NCI-H1048 (cell line): ENCODE data around the gene CNDP1.
"Not testable (repeated sequence)": the region's sequence is repeated elsewhere in the genome, so short reads cannot be mapped to it uniquely, and the experiment has no call there.

Experiments used
- DNase-seq: peaks from one replicate; lab custom pipeline; 2025; lab: John Stamatoyannopoulos, UW

Gene CNDP1, protein sequence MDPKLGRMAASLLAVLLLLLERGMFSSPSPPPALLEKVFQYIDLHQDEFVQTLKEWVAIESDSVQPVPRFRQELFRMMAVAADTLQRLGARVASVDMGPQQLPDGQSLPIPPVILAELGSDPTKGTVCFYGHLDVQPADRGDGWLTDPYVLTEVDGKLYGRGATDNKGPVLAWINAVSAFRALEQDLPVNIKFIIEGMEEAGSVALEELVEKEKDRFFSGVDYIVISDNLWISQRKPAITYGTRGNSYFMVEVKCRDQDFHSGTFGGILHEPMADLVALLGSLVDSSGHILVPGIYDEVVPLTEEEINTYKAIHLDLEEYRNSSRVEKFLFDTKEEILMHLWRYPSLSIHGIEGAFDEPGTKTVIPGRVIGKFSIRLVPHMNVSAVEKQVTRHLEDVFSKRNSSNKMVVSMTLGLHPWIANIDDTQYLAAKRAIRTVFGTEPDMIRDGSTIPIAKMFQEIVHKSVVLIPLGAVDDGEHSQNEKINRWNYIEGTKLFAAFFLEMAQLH

DNA sequence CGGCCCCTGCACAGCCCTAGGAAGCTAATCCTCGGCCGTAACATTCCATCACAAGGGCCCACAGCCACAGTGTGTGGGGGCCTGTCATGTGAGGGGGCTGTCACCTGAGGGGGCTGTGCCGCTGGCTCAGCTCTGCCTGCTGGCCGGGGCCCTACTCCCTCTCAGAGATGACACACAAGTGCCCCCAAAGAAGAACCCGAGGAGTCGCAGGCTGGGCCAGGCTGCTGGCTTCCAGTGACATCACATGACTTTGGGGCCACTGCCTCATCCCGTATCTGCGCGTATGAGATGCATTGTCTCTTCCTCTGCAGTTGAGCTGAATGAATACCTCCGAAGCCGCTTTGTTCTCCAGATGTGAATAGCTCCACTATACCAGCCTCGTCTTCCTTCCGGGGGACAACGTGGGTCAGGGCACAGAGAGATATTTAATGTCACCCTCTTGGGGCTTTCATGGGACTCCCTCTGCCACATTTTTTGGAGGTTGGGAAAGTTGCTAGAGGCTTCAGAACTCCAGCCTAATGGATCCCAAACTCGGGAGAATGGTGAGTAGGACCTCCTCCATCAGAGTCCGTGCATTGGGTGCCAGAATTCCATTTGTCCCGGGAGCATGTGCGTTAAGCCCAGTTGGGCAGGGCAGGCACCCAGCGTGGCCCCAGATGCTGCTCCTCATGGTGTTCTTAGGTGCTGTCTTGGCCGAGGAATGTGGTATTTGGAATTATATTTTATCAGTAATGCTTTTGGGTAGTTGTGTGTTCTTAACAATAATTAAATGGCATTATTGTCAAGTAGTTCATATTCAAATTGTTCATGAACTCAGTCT, at the start of gene CNDP1:
TSS of gene CNDP1 (plus strand) at position 351 of the 820 bp plus-strand sequence. CDS start at position 519, 168 bp downstream.
- no peak for DNase-seq

DNA sequence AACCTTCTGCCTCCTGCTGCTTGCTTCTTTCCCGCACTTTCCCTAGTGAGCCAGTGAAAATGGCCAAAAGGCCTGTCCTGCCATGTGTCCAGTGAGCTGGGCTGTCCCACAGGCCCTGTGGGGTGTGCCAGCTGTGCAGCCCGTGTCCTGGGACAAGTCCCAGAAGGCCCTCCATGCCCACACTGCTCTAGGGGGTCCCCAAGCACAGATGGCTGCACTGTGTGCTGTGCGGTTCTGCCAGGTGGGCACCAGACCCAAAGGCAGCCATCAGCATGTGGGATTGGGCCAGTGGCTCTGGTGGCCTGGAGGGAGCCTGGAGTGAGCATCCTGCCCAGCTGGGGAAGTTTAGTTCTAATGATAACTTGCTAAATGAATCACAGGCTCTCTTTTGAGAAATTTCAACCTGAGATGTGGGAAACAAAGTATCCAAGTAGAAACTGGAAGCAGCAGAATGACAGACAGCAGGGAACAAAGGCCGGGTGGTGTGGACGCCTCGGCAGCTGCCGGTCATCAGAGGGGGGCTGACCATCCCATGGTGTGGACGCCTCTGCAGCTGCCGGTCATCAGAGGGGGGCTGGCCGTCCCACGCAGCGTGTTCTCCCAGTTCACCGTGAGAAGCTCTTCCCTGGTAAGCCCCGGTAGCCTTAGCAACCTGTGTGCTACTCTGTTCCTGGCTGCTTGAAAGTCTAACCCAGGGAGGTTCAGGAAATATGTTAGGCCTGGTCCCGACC, 48.0 kb upstream of the CNDP1 start:
- DNase-seq = no peak

DNA sequence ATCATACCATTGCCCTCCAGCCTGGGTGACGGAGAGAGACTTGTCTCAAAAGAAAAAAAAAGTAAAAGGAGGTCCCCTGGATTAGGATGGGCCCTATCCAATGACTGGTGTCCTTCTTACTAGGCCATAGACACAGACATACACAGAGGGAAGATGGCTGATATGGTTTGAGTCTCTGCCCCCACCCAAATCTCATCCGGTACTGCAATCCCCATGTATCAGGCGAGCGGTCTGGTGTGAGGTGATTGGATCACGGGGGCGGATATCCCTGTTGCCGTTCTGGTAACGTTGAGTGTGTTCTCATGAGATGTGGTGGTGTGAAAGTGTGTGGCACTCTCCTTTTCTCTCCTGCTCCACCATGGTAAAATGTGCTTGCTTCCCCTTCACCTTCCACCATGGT, 45.9 kb upstream of the CNDP1 start:
- DNase-seq = no peak

DNA sequence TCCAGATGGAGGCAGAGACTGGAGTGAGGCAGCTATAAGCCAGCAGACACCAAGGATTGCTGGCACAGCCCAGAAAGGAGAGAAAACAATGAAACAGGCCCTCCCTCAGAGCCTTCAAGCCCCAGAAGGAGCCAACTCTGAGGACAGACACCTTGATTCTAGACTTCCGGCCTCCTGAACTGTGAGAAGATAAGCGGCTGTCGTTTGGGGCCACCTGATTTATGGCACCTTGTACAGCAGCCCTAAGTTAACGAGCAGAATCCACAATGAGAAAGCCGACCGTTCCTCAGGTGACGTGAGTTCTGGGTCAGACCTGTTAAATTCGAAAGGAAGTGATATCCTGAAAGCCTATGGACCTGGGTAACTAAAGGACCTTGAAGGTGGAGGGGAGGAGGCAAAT, 45.4 kb upstream of the CNDP1 start:
- DNase-seq = no peak

DNA sequence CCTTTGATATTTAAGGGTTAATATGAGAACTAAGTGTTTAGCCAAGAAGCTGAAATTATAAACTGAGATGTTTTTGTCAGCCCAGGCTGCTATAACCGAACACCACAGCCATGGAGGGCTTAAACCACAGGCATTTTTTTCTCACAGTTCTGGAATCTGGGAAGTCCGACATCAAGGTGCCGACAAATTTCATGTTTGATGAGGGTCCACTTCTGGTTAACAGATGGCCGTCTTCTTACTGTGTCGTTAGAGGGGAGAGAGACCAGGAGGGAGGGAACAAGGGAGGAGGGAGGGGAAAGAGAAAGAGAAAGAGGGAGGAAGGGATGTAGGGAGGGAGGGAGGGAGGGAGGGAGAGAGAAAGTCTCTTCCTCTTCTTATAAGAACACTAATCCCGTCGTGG, 44.6 kb upstream of the CNDP1 start:
- no peak for DNase-seq

DNA sequence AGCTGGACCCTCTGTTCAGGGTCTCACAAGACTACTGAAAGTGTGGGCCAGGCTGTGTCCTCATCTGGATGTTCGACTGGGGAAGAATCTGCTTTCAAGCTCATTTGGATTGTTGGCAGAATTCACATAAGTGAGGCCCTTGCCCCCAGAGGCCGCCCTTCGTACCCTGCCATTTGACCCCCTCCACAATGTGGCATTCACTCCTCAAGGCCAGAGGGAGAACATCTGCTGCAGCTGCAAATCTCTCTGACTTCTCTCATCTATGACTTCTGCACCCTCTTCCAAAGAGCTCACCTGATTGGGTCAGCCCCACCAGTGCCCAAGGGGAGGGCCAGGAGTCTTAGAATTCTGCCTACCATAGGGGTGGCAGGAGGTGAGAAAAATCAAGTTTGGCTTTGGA, 42.0 kb upstream of the CNDP1 start:
- DNase-seq = no peak

DNA sequence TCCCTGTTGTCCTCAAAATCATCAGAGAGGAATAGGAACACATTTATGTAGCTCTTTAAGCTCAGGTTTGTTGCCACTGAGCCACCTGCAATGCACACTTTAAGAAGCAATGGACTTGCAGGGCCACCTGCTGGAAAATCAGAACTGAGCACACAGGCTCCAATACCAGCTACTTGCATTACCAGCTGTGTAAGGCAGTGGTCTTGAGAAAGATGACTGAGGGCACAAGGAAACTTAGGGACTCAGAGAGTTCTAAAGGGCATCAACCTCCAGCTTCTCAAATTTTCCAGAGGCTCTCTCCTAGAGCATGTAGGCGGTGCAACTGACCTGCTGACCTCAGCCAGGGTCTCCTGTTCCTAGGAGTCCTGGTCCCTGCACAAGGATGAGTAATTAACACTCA, 40.6 kb upstream of the CNDP1 start:
- no peak for DNase-seq

DNA sequence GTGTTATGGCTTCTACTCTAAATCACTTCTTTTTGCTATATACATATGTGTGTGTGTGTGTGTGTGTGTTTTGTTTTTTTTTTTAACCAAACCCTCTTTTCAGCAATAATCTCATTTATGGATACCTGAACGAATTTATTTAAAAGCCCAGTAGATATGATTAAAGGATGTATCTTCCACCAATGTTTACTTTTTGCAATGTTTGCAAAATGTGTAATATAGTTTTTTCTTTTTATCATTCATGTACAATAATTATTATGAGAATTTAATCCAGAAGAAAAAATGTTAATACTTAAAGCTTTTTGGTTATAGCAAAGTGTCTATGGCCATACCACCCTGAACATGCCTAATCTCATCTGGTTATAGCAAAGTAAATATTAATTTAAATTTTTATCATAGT, 39.8 kb upstream of the CNDP1 start:
- DNase-seq = no peak

DNA sequence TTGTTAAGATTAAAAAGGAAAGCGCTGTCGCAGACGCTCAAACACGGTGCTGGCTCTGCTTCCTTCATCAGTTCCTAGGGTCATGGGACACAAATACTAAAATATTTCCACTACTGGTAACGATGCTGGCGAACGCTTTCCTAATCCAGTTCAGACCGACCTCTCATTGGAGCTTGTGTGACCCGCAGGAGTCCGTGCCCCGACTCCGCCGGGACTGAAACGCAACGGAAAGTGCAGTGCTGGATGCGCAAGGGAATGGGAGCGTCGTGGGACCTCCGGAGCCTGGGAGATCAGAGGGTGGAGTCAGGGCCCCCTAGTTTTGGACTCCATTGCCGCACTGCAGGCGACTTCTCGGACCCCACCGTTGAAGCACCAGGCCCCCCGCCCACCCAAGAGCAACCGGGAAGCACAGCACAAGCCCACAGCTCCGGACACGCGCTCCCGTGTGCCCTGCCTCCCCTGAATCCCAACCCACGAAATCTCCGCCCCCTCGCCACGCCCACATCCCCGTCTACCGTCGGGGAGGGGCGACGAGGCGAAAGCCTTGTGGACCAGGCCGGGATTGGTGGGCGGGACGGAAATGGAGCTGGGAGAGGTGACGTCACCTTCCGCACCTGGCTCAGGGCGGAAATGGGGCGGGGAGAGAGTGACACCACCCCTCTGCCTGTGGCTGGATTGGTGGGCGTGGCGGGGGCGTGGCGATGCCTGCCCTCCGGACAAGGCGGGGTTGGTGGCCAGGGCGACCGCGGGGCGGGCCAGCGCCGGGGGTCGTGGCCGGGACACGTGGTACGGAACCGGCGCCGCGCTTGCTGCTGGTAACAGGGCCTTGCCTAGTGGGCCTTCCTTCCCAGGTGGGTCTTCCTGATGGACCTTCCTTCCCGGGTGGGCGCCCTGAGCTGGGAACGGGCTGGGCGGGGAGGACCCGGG, 38.5 kb upstream of the CNDP1 start, which contains the start of gene CNDP2:
TSS of gene CNDP2 (plus strand) at position 783 of the 927 bp plus-strand sequence. CDS start 3,611 bp downstream, outside the sequence.
- DNase-seq = peak; percentile 97

DNA sequence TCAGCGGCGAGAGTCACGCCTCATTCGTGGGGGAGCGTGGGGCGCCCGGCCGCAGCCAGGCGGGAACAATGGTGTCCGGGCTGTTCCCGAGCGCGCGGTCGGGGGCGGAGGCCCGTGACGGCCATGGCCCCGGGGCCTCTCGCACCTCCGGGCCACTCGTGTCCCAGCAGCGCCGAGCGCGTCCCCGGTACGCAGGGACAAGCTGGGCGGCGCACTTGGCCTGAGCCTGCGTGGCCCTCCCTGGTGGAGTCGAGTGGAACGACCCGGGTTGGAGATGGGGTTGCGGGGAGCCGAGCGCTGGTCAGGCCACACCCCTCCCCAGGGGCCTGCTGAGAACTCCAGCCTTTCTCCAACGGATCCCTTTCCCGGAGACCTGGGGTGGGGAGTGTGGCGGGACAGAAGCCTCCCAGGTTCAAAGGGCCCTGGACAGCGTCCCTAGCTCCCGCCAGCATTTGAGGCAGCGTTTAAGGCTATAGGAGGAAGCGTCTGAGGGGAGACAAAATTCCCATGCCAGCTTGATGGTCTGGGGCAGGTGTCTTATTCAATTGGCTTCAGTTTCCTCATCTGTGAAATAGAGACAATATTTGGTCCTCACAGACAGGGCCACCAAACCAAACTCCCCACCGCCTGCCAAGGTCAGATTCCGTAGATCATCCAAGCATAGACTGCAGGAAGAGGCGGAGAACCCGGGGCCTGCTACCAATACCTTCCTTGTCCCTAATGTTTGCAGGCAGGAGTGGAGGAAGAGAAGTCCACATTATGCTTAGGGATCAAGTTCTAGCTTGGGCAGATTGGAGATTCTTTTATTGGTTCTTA, 37.6 kb upstream of the CNDP1 start:
- no peak for DNase-seq

DNA sequence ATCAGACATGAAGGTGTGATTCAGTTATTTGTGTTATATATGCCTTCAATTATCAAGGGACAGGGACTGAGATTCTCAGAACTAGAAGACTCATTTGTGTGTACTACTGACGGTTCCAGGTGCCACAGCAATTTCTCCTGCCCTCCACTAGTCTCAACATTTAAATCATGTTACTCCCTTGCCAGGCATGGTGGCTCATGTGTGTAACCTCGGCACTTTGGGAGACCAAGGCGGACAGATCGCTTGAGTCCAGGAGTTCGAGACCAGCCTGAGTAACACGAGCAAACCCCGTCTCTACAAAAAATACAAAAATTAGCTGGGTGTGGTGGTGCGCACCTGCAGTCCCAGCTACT, 37.0 kb upstream of the CNDP1 start:
- DNase-seq = no peak

DNA sequence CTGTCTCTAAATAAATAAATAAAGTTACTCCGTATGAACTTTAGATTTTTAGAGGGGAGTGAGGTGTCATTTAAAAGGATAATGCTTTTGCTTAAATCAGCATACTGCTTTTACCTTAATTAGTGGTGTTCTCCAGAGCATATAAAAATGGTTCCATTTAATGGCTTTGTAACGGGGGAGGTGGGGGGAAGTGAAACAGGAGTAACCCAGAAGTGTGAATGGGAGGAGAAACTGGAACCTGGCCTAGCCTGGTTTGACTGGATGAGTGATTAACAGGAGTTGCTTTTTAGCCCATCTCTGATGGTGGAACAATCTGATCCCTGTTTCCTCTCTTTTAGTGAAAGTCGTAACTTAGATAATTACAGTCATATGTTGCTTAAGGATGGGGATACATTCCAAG, 36.5 kb upstream of the CNDP1 start:
- no peak for DNase-seq

DNA sequence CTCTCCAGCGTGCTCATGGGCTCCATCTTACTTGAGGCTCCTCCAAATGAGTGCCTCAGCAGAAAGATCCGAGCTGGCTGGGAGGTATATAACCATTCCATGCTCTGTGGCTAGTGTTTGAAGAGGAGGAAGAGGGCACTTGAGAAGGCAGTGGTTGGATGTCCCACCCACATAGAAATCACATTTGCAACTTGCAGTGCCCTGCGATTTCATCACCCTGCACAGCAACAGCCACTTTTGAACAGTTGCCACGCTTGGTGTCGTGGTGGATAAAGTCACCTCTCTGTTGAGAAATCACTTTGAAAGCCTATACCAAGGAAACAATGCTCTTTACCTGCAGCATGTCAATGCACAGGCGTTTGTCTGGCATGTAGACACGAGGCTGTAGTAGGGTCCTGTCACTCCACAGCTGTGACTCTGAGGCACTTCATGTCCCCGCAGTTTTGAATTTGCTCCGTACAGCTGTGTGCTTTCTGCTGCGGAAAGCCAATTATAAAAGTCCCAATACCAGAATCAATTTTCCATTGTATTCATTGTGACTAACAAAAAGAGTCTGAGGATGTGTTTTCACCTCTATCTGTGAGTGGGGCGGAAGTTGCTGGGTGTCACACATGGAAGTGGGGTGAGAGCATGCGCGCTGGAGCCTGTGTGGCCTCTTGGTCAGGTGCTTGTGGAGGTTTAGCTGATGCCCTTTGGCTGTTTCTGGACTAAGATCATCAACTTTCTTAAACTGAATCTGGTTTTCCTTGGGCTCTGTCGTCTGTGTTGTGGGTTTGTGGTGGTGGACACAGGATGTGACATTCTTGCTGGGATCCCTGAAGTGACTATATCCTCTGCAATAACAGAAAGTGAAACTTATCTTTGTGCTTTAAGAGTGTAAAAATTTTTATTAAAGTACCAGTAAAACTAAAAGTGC, 35.3 kb upstream of the CNDP1 start:
- no peak for DNase-seq

DNA sequence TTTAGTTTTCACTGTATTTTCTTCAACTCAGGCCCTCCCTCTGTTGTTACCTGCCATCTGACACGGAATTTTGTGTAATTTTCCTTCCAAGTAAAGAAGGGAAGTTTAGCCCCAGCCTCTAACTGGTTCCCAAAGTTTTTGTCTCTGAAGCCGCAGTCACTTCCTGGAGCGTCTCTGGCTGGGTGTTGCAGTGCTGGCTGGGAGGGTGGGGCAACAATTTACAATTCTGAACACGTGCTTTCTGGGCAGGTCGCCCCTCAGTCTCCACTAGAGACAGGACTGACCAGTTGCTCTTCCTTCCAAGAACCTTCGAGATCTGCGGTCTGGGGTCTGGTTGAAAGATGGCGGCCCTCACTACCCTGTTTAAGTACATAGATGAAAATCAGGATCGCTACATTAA, 34.7 kb upstream of the CNDP1 start:
- DNase-seq = no peak

DNA sequence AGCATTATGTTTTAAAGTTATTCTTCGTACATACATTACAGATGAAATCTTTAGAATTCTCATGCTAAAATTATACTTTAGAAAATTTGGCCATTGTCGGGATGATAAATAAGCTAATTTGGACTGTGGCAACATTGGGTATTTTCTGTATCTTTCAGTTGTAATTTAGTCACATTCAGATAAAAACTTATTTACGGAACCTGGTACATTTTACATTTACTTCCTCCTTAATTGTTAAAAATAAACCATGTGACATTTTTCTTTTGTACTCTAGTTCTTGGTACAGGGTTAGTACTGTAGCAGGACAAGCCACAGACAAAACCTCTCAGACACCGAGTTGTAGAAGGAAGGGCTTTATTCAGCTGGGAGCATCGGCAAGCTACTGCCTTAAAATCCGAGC, 33.9 kb upstream of the CNDP1 start:
- no peak for DNase-seq

DNA sequence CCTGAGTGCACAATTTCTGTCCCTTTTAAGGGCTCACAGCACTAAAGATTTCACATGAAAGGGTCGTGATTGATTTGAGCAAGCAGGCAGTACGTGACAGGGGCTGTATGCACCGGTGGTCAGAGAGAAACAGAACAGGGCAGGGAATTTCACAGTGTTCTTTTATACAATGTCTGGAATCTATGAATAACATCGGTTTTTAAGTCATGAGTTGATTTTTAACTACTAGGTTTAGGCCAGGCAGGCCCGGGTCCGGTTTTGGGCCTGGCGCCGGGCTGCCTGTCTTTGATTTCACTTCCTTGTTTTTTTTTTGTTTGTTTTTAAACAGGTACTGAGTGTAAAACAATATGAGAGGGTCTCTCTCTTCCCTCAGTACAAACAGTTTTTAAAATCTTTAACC, 33.5 kb upstream of the CNDP1 start:
- DNase-seq = not testable (repeated sequence)

DNA sequence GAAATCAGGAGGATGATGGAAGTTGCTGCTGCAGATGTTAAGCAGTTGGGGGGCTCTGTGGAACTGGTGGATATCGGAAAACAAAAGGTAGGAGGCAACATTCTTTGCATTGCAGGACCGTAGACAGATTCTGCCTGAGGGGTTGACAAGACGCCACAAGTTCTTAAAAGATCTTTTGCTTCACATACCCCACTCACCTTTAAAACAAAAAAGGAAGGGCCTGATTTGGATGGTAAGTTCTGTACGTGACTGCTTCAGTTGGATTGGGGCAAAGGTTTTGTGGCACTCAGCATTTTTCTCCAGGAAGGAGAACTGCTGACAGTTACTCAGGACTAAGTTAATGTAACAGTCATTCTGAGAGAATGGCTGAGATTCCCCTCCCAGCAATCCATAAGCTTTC, 32.9 kb upstream of the CNDP1 start:
- no peak for DNase-seq

DNA sequence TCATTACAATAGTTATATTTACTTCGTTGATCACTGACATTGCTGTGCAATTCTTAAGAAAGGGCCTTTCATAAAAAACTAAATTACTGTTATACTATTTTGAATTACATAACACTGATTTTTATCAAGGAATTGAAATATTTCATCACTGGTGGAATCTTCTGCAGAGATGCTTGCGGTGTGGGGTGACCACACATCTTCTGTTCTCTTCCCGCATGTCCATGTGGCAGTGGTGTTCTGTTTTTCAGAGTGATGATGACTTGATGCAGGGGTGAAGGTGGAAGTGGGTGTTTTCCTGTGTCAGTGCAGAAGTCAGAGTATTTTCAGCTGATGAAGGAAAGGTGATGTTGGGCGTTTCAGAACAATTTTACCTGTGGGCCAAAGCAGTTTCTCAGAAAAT, 31.2 kb upstream of the CNDP1 start:
- DNase-seq = no peak

DNA sequence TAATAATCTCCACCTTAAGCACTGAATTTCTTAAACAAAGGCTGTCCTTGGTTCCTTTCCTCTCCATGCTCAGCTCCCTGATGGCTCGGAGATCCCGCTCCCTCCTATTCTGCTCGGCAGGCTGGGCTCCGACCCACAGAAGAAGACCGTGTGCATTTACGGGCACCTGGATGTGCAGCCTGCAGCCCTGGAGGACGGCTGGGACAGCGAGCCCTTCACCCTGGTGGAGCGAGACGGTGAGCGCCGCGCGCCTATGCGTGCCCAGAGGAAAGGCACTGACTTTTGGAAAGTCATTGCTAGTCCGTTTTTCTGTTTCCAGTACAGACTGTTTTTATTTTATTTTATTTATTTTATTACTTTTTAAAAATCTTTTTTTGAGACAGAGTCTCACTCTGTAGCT, 28.5 kb upstream of the CNDP1 start:
- DNase-seq = no peak
